GM23338 (cell line): ENCODE measurements around the gene MUCL3. TPM values are rescaled to one million over a fixed set of nuclear protein-coding genes. Genes with fewer than 3 reads are reported as not detected.
A peak's percentile ranks its signal among the peaks of the same experiment; 100 is the strongest.

Experiments used
- ATAC-seq: fragments of 200-7000 bp; cut with Tn5 transposase; 3 replicates; pipeline ENCODE4 v1.9.1; 2020
- DNase-seq: peaks from one replicate; pipeline ENCODE4 v3.0.0-alpha.2; 2015; ENCODE audit warnings: low spot score
- H2AFZ ChIP-seq: fragments of 200-600 bp; sonication (generic); 2 replicates; pipeline ENCODE4 v1.8.0; 2016; ENCODE audit warnings: antibody characterized with exemption, mild to moderate bottlenecking, moderate library complexity
- H3F3A ChIP-seq: fragments of 200-600 bp; sonication (generic); replicated peaks from 2 replicates; pipeline ENCODE4 v1.8.0; 2017; ENCODE audit warnings: antibody characterized with exemption, mixed run types, low read depth
- H3K27ac ChIP-seq: fragments of 200-600 bp; sonication (generic); 2 replicates; pipeline ENCODE4 v1.6.1; 2016; ENCODE audit warnings: low read depth
- H3K27me3 ChIP-seq: fragments of 200-600 bp; sonication (generic); 2 replicates; pipeline ENCODE4 v1.8.0; 2016; ENCODE audit warnings: mild to moderate bottlenecking, mixed run types, moderate library complexity; ENCODE audit not compliant: insufficient read depth
- H3K36me3 ChIP-seq: fragments of 200-600 bp; sonication (generic); 2 replicates; pipeline ENCODE4 v1.8.0; 2016; ENCODE audit warnings: mild to moderate bottlenecking; ENCODE audit not compliant: insufficient read depth
- H3K4me1 ChIP-seq: fragments of 200-600 bp; sonication (generic); 2 replicates; pipeline ENCODE4 v1.8.0; 2016; ENCODE audit warnings: mild to moderate bottlenecking, moderate library complexity; ENCODE audit not compliant: insufficient read depth
- H3K4me2 ChIP-seq: fragments of 200-600 bp; sonication (generic); 2 replicates; pipeline ENCODE4 v1.7.1; 2017; ENCODE audit warnings: mixed run types
- H3K4me3 ChIP-seq: fragments of 200-600 bp; sonication (generic); 2 replicates; pipeline ENCODE4 v1.6.1; 2016; ENCODE audit warnings: mixed run types
- H3K79me2 ChIP-seq: fragments of 200-600 bp; sonication (generic); replicated peaks from 2 replicates; pipeline ENCODE4 v1.8.0; 2017; ENCODE audit warnings: mild to moderate bottlenecking; ENCODE audit not compliant: insufficient read depth
- H3K9me2 ChIP-seq: fragments of 200-600 bp; sonication (generic); 2 replicates; pipeline ENCODE4 v1.8.0; 2017; ENCODE audit not compliant: insufficient read depth
- H4K20me1 ChIP-seq: fragments of 200-600 bp; sonication (generic); replicated peaks from 2 replicates; pipeline ENCODE4 v1.8.0; 2017; ENCODE audit warnings: mild to moderate bottlenecking; ENCODE audit not compliant: insufficient read depth
- H3K27ac Mint-ChIP-seq: 2 replicates; pipeline ENCODE4 v1.8.0; 2020; ENCODE audit warnings: inconsistent platforms, mild to moderate bottlenecking, moderate library complexity, mixed read lengths
- H3K27me3 Mint-ChIP-seq: 3 replicates; pipeline ENCODE4 v1.8.0; 2022; ENCODE audit warnings: low read depth, mild to moderate bottlenecking, moderate library complexity, mixed read lengths, inconsistent platforms; ENCODE audit not compliant: insufficient read depth, poor library complexity
- H3K36me3 Mint-ChIP-seq: 3 replicates; pipeline ENCODE4 v1.8.0; 2021; ENCODE audit warnings: low read depth, mild to moderate bottlenecking, inconsistent platforms, moderate library complexity, mixed read lengths
- H3K4me1 Mint-ChIP-seq: 3 replicates; pipeline ENCODE4 v1.8.0; 2020; ENCODE audit warnings: mild to moderate bottlenecking, inconsistent platforms, mixed read lengths
- H3K4me3 Mint-ChIP-seq: 3 replicates; pipeline ENCODE4 v1.8.0; 2021; ENCODE audit warnings: moderate library complexity, mild to moderate bottlenecking, inconsistent platforms, mixed read lengths
- H3K9me3 Mint-ChIP-seq: 3 replicates; pipeline ENCODE4 v1.8.0; 2020; ENCODE audit warnings: moderate library complexity, mild to moderate bottlenecking, inconsistent platforms, mixed read lengths
- CREB1 ChIP-seq: fragments of 250-450 bp; sonication (Bioruptor Pico); IDR thresholded peaks from 2 replicates; pipeline ENCODE4 v1.5.0; 2020; ENCODE audit warnings: low read depth, mild to moderate bottlenecking, moderate library complexity
- CTCF ChIP-seq, 2 experiments: fragments of 200-600 bp in 1 of 2; sonication (generic) in 1 of 2; conservative IDR thresholded peaks; 2 replicates each; pipeline versions ENCODE4 v1.5.1 to v1.6.1; 2016 to 2017; ENCODE audit warnings: antibody characterized with exemption in 2 of 2, low read depth in 2 of 2, mild to moderate bottlenecking in 2 of 2, moderate library complexity in 1 of 2
- EZH2 ChIP-seq: fragments of 200-600 bp; sonication (generic); IDR thresholded peaks from one replicate; pipeline ENCODE4 v1.8.0; 2017; ENCODE audit warnings: antibody characterized with exemption, mild to moderate bottlenecking, low read depth; ENCODE audit not compliant: unreplicated experiment
- JUNB ChIP-seq: IDR thresholded peaks from one replicate; pipeline ENCODE4 v1.6.1; 2016; ENCODE audit warnings: antibody characterized with exemption; ENCODE audit not compliant: unreplicated experiment
- NANOG ChIP-seq: IDR thresholded peaks from 2 replicates; pipeline ENCODE4 v1.6.1; 2016; ENCODE audit warnings: antibody characterized with exemption, borderline replicate concordance
- POLR2AphosphoS5 ChIP-seq: IDR thresholded peaks from 2 replicates; pipeline ENCODE4 v1.6.1; 2016; ENCODE audit warnings: antibody characterized with exemption, low read depth
- REST ChIP-seq: IDR thresholded peaks from one replicate; pipeline ENCODE4 v1.6.1; 2018; ENCODE audit warnings: antibody characterized with exemption; ENCODE audit not compliant: unreplicated experiment
- ZNF114 ChIP-seq: fragments of 250-450 bp; sonication (Bioruptor Pico); IDR thresholded peaks from 2 replicates; pipeline ENCODE4 v1.5.0; 2020; ENCODE audit warnings: mild to moderate bottlenecking, moderate library complexity
- ZNF462 ChIP-seq: fragments of 250-450 bp; sonication (Bioruptor Pico); IDR thresholded peaks from 2 replicates; pipeline ENCODE4 v1.5.0; 2020; ENCODE audit warnings: mild to moderate bottlenecking, moderate library complexity
- polyA plus RNA-seq: library from polyadenylated mRNA; unstranded; fragments of >200 nt; fragmentation: Nextera tagmentation; extraction: Ambion mirVana; gene quantifications from 2 replicates; pipeline ENCODE4 v1.2.1, GENCODE V29; 2016
- total RNA-seq: library from RNA; depleted of rRNA; stranded (reverse); fragments of >200 nt; shearing (Covaris generic); gene quantifications from 2 replicates; pipeline ENCODE4 v1.2.3, GENCODE V29; 2014

Gene MUCL3
- total and polyA plus RNA-seq, 2 experiments from 2014 or later = 0.32 TPM; not detected in 1

- TF ChIP-seq CTCF (conservative IDR thresholded peaks at IDR 0.05; ENCODE audit: low read depth in 2 of 2) (peak; percentile 38 to 40; a peak in 3 of 4 replicates), EZH2 (no peak), CREB1 (CRISPR knock-in tag) (0 out of 2 replicates have a peak, but pooled peaks have one; percentile 17)
Observed at GRCh38 chr6:30981942-30982772, 41.4 kb downstream of the MUCL3 start (continued).

GRCh38 chr6:30983439-30983838 is 42.7 kb downstream of the MUCL3 start, which contains the start of gene MUC21:
MUC21 (plus strand) TSS chr6:30983718; CDS start chr6:30983959, 241 bp downstream.
- no peak for DNase-seq
- Mint-ChIP-seq H3K9me3 (no peaks in the 10 kb centered on the region; the same call in 1 of the 3 replicates), H3K36me3 (no peaks in the 10 kb centered on the region), H3K27me3 (peaks cover 4% of the 10 kb centered on the region), H3K4me3 (no peak within 1 kb of the TSS; the same call in 1 of the 3 replicates), H3K4me1 (peaks cover 22% of the 10 kb centered on the region), H3K27ac (no peak within 1 kb of the TSS)
- H3K27ac ChIP-seq = no peak within 1 kb of the TSS
- no peak for ATAC-seq
- H3K27me3 ChIP-seq = no peaks in the 10 kb centered on the region
- H3K36me3 ChIP-seq = no peaks in the 10 kb centered on the region
- peak within 1 kb of the TSS; percentile 58 for H2AFZ ChIP-seq
- H3K79me2 ChIP-seq = no peaks in the 10 kb centered on the region
- H3K4me2 ChIP-seq = peak within 1 kb of the TSS; percentile 60; the same call in 1 of the 2 replicates
- H3F3A ChIP-seq = no peaks in the 10 kb centered on the region
- H3K4me3 ChIP-seq = no peak within 1 kb of the TSS
- peaks cover 4% of the 10 kb centered on the region; the same call in 1 of the 2 replicates for H3K9me2 ChIP-seq
- H3K4me1 ChIP-seq = 0 out of 2 replicates have a peak, but pooled peaks cover 6% of the 10 kb centered on the region
- H4K20me1 ChIP-seq = no peaks in the 10 kb centered on the region
- TF ChIP-seq ZNF114 = no peak
- TF ChIP-seq NANOG = no peak
- TF ChIP-seq JUNB = no peak
- TF ChIP-seq CREB1 (CRISPR knock-in tag) = no peak
- TF ChIP-seq CTCF (conservative IDR thresholded peaks at IDR 0.05; ENCODE audit: low read depth in 2 of 2) = no peak
- no peak for TF ChIP-seq ZNF462 (CRISPR knock-in tag)
- no peak for TF ChIP-seq POLR2AphosphoS5
- no peak for TF ChIP-seq EZH2
- no peak for TF ChIP-seq REST
